SIG-M5 treated with dmso at 0.1 percent for 504 hours (cell line): ENCODE data around the gene DLX5.

ENCODE experiments used
- DNase-seq: peaks from one replicate; lab custom pipeline; 2025; ENCODE audit not compliant: unreplicated experiment; lab: John Stamatoyannopoulos, UW

DLX5 gene

DNA sequence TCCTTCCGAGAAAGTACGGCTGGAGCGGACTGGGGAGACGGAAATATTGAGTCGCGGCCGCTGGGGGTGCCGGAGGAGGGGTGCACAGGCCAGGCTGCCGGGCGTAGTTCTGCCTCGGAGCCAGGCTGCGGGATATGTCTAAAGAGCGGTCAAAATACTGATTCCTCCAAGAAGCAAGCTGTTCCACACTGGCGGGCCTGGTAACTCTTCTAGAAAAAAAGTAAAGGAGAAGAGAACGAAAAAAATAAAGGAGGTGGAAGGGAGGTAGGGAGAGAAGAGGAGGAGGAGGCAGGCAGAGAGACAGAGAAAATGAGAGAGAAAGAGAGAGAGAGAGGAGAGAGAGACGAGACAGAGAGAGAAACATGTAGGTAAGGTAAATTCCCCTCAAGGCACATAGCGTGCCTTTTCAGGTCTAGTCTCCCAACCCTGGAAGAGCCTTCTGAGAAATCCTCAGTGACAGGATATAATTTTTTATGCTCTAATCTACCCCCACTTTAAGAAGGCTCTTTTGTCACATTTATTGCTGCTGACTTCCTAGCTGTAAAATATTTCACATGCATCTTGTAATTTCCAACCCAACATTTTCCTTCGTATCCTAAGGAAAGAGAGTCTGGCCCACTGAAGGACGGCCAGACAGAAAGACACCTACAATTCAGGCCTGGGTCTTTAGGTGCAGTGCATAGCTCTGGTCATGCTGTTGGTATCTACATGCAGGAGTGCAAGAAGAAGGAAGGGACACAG lies 5.7 kb downstream of the DLX5 start:
- DNase-seq: no peak

DNA sequence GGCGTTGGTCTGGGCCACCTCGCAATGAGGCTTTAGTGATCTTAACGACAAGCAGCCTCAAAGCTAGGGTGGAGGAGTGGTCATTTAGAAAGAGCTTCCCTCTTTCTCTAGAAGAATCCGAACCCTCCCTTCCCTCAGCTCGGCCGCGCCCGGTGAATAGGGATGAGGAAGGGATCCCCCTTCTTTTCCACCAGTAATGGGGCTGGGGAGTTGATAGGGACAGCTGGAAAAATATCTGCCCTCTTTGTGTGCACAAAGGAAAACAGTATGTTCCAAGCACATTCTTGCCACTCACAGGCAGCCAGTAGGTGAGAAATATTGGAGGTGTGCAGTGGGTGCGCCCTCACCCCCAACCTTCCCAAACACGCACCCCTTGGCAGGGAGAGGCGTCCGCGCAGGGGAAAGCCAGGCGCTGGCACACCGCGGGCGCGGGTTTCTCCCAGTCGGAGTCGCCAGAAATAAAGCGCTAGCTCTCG lies 6.5 kb downstream of the DLX5 start:
- DNase-seq: no peak

- DNase-seq: no peak
Measured at GRCh38 chr7:97017192-97018125, 7.2 kb downstream of the DLX5 start.

DNA sequence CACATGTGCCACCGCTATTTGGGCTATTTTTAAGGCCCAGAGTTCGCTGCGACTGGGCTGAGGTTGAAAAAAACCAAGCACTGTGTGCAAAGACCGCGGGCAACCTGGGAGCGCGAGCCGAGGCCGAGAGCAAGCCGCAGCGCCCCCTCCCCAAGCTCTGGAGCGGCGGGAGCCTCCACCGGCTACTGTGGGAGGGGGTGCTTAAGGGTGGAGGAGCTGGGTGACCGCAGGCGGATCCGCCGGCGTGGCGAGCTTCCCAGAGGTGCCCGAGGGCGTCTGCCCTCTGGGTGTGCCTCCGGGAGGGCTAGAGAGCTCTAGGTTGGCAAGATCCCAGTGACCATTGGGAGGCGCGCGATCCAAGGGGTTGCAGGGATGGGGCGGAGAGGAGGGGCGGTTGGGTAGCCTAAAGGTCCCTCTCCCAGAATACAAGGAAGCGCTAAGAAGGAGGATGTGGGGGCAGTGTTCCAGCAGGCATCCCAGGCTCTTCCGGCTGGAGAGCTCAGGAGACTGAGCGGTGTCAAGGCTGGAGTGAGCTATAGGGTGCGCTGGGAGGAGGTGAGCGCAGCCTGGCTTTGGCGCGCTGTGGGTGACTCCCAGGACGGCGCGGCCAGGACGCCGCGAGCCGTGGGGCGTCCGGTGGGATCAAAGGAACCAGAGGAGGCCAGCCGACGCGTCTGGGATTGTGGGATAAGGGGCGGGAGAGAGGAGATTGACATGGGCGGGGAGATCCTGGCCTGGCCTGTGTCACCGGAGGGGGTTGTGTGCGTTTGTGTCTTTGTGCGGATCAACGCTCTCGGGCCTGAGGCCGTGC lies 8.0 kb downstream of the DLX5 start:
- no peak for DNase-seq

GRCh38 chr7:97015756-97016380 lies 8.8 kb downstream of the DLX5 start:
- DNase-seq: no peak

DNA sequence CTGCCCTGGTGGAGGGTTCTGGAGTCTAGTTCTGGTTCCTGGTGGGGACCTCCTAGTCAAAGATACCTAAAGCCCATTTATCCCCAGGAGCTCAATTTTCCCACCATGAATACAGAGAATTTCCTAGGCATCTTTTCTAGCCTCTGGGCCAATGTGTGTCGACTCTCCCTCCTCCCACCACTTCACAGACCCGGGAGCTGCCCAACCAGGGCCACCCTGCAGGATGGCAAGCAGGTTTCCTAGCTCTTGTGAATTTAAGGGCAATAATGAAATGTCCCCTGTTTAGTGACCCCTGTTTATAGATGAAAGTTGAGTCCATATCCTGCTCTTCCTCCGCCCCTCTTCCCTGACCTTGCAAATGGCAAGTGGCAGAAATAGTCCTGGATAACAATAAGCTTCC lies 9.4 kb downstream of the DLX5 start:
- DNase-seq: no peak

DNA sequence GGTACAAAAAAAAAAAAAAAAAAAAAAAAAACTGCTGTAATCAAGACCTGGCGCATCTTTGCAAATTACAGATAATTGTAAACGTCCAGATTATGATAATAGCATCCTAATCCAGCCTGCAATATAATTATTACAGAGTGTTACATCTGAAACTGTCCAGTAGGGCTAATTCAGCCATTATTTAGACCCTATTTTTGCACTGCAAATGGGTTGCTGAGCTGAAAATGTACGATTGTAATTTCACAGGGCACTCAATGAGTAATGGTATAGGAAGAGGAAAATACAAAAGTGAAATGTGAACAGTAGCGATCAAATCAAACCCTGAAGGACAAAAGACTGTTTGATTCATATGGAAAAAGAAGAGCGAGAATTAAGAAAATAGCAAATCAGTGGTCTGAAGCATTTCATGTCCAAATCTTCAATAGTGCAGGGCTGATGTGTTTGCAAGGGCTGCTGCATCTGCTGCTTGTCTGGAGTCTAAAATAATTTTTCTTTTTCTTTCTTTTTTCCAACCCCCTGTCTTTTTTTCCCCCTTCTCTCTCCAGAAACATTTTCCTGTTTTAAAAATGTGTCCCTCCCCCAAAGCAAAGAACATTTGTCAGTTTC lies 10.4 kb downstream of the DLX5 start:
- DNase-seq: no peak

DNA sequence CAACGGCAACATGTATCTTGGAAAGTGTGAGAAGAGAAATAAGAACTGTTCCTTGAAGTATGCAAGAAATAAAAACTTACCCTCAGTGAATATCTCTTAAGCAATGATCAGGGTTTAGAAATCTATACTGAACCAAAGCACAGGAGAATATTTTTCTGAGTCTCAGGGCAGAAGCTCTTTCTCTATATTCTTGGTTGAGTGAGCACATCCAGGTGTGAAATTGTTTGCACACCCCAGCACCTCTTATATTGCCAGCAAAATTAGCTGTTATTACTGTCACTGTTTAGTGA lies 10.8 kb downstream of the DLX5 start:
- DNase-seq: no peak

GRCh38 chr7:97013134-97013844 lies 11.3 kb downstream of the DLX5 start:
- no peak for DNase-seq

DNA sequence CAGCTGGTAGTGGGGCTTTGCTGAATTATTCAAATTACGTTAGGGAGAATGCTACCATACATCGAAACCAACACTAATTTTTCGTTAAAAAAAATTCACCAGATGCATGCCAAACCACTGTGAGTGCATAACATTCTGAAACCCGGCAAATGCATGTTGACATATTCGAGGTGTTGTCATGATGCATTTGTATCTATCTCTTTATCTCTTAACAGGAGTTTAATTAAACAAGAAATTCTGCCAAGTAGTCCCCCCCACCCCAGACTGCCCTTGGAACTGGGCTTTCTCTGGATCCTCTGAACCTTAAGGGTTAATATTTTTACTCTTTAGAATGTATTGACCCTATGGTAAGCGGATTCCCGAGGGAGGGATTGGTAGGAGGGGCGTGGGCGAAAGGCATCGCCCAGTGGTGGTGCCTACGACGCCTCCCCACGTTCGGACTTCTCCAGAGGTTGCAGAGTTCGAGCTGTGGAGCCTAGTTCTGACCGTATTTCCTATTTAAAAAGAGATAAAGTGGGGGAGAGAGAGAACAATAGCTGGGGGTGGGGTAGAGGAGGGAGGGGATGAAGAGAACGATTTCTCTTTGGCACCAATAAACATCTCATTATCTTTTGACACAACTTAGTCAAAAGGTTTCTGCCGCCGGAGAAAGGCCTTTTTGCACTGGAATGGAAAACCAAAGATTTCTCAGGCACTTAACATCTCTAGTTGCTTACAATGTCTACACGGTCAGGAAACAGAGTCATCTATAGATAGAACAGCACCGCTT lies 12.1 kb downstream of the DLX5 start:
- no peak for DNase-seq

DNA sequence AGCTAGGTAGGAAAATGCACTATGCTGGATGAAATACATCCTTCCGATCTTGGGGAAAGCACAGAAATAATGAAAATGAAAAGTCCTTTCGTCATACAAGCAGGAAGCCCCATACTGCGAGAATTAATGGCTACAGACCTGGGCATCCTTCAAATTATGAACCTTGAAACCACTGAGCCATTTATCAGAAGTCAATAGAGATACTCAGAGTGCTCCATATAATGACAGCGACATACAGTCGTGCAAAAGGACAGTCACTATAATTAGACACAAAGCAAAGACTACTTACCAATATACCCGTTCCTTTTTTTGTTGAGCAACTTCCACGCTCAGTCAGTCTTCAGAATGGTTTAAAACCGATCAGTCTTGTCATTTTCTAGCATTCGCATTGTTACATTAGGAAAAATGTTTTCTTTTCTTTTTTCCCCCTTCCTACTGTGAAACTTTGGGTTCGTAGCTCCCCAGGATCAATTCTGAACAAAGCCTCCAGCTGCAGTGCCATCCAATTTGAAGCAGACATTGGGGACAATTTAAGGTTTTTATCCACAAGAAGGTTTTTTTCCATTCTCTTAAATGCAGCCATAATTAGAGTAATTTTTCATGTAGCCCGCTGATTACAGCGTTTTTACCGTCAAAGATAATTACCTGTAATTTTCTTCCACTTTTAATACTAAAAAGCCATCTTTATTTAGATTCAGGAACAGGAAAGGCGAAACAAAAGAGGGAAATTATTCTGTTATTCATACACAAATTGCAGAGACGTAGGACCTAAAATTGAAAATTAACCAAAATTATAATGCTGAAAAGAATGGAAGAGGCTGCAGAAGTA lies 12.9 kb downstream of the DLX5 start:
- no peak for DNase-seq

GRCh38 chr7:97011104-97011503 lies 13.5 kb downstream of the DLX5 start:
- DNase-seq: no peak

DNA sequence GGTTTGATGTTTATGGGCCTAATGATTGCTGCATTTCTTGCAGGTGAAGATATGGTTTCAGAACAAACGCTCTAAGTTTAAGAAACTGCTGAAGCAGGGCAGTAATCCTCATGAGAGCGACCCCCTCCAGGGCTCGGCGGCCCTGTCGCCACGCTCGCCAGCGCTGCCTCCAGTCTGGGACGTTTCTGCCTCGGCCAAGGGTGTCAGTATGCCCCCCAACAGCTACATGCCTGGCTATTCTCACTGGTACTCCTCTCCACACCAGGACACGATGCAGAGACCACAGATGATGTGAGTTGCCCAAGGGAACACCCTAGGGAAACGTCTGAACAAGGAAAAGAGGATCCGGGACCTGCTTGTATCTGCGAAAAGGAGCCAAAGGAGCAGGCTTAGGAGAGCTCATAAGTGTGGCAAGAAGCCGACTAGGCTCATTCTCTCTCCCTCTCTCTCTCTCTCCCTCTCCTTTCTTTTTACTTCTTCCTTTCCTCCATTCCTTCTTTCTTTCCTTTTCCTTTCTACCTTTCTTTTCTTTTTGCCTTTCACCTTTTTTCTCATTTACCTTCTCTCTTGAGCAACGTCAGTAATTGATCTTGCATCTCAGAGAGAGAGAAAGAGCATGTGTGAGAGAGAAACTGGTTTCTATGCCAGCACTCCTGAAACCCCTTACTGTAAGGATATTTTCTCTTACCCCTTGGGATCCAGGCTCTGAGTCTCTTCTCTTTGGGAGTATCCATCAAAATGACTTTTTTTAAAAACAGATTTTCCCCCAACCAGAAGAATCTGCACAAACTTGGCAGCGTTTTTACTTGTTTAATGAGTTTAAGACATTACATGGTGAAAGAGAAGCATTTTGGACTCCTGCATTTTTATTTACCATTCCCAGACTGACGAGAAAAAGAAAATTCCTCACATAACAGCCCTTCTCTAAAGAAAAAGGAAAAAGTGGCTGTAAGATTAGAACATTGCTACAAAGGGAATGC lies 14.6 kb downstream of the DLX5 start:
- no peak for DNase-seq

DNA sequence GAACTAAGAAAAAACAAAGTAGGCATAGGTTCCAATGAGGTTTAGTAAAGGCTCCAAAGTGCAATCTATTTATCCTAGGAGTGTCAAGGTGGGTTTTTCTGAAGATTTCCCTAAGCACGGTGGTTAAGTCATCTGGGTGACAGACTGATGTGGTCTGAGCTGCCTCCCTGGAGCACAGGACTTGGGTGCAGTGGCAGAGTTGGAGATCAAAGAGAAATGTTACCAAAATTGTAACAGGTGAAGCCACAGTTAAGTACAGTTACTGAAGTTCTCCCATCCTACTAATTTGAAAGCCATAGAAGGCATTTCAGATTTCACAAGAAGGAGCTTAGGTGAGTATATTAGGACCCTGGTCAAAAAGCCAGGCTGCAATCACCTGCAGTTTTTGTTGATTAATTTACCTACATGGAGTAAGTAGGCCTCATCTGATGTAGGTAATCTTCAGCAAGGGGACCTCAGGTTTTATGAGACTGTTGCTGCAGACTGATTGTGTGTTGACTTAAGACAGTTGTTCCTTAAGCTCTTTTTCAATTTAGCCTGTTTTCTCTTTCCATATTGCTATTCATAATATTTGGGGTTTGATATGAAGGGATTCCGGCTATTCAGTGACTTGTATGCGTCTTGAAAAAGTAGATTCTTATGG lies 16.2 kb downstream of the DLX5 start:
- DNase-seq: no peak

- DNase-seq: no peak
Measured at GRCh38 chr7:97007583-97007861, 17.1 kb downstream of the DLX5 start.

- no peak for DNase-seq
Measured at GRCh38 chr7:97006816-97007582, 17.6 kb downstream of the DLX5 start.
